Parathyroid adenoma (tissue), 2 donors: ENCODE results near the gene SLC1A2.

Experiments used
- H2AFZ ChIP-seq: fragments of 300-600 bp; sonication (generic); one replicate; pipeline ENCODE4 v1.7.0; 2017; ENCODE audit warnings: antibody characterized with exemption, mild to moderate bottlenecking
- H3K27ac ChIP-seq: fragments of 300-600 bp; sonication (generic); one replicate; pipeline ENCODE4 v1.7.0; 2017
- H3K27me3 ChIP-seq: fragments of 300-600 bp; sonication (generic); one replicate; pipeline ENCODE4 v1.7.0; 2017; ENCODE audit warnings: low read length; ENCODE audit not compliant: control insufficient read depth, insufficient read depth
- H3K36me3 ChIP-seq: fragments of 300-600 bp; sonication (generic); one replicate; pipeline ENCODE4 v1.7.0; 2017; ENCODE audit warnings: low read length; ENCODE audit not compliant: control insufficient read depth, insufficient read depth
- H3K4me1 ChIP-seq: fragments of 300-600 bp; sonication (generic); one replicate; pipeline ENCODE4 v1.7.0; 2017; ENCODE audit warnings: control low read depth
- H3K4me2 ChIP-seq: fragments of 300-600 bp; sonication (generic); one replicate; pipeline ENCODE4 v1.7.0; 2017; ENCODE audit warnings: low read length
- H3K4me3 ChIP-seq: fragments of 300-600 bp; sonication (generic); one replicate; pipeline ENCODE4 v1.7.0; 2017; ENCODE audit warnings: low read depth, low read length
- H3K79me2 ChIP-seq: fragments of 300-600 bp; sonication (generic); one replicate; pipeline ENCODE4 v1.7.0; 2017; ENCODE audit warnings: control low read depth
- H3K9ac ChIP-seq: fragments of 300-600 bp; sonication (generic); one replicate; pipeline ENCODE4 v1.7.0; 2017; ENCODE audit warnings: mild to moderate bottlenecking
- H3K9me3 ChIP-seq: fragments of 300-600 bp; sonication (generic); one replicate; pipeline ENCODE4 v1.7.0; 2017; ENCODE audit warnings: low read length; ENCODE audit not compliant: control insufficient read depth
- TF ChIP-seq, protein P1 (sequence below): fragments of 300-600 bp; sonication (generic); IDR thresholded peaks from one replicate; pipeline ENCODE4 v1.7.0; 2017; ENCODE audit warnings: antibody characterized with exemption, mild to moderate bottlenecking
- donor health status: primary hyperparathyroidism.

SLC1A2 gene

GRCh38 chr11:35348898-35349687 is 70.3 kb downstream of the SLC1A2 start:
- H3K27me3 ChIP-seq, result no peaks in the 10 kb centered on the region
- no peaks in the 10 kb centered on the region for H3K36me3 ChIP-seq
- H3K79me2 ChIP-seq, result no peaks in the 10 kb centered on the region
- H2AFZ ChIP-seq, result no peak overlapping the region
- H3K4me3 ChIP-seq, result no peak overlapping the region
- H3K9me3 ChIP-seq, result no peaks in the 10 kb centered on the region
- no peak overlapping the region for H3K27ac ChIP-seq
- H3K4me1 ChIP-seq, result no peaks in the 10 kb centered on the region
- no peak overlapping the region for H3K4me2 ChIP-seq
- TF ChIP-seq, protein P1, sequence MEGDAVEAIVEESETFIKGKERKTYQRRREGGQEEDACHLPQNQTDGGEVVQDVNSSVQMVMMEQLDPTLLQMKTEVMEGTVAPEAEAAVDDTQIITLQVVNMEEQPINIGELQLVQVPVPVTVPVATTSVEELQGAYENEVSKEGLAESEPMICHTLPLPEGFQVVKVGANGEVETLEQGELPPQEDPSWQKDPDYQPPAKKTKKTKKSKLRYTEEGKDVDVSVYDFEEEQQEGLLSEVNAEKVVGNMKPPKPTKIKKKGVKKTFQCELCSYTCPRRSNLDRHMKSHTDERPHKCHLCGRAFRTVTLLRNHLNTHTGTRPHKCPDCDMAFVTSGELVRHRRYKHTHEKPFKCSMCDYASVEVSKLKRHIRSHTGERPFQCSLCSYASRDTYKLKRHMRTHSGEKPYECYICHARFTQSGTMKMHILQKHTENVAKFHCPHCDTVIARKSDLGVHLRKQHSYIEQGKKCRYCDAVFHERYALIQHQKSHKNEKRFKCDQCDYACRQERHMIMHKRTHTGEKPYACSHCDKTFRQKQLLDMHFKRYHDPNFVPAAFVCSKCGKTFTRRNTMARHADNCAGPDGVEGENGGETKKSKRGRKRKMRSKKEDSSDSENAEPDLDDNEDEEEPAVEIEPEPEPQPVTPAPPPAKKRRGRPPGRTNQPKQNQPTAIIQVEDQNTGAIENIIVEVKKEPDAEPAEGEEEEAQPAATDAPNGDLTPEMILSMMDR, result no peak
- no peak overlapping the region for H3K9ac ChIP-seq

DNA sequence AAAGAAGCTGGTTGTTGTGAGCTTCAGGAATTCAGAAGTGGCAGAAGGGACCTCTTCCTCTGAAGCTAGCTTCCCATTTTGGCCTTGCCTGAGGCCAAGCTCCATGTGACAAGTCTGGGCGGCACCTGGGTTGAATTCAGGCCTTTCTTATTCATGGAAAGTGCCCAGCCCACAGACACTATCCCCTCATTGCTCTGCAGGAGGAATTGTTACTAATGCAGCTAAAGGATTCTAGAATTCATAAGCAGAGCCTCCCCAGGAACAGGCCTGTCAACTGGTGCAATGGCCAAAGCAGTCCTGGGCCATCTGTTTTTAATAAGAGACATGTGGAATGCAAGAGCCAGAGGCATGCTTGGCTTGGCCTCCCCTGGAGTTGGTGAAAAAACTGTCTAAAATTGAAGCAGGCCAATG is 71.4 kb downstream of the SLC1A2 start:
- Histone ChIP-seq H3K4me3 (no peak overlapping the region), H3K9ac (no peak overlapping the region), H3K9me3 (no peaks in the 10 kb centered on the region), H3K79me2 (no peaks in the 10 kb centered on the region), H3K27me3 (no peaks in the 10 kb centered on the region), H2AFZ (no peak overlapping the region), H3K4me1 (no peaks in the 10 kb centered on the region), H3K4me2 (no peak overlapping the region), H3K36me3 (no peaks in the 10 kb centered on the region), H3K27ac (no peak overlapping the region)
- TF ChIP-seq, protein P1, result no peak

DNA sequence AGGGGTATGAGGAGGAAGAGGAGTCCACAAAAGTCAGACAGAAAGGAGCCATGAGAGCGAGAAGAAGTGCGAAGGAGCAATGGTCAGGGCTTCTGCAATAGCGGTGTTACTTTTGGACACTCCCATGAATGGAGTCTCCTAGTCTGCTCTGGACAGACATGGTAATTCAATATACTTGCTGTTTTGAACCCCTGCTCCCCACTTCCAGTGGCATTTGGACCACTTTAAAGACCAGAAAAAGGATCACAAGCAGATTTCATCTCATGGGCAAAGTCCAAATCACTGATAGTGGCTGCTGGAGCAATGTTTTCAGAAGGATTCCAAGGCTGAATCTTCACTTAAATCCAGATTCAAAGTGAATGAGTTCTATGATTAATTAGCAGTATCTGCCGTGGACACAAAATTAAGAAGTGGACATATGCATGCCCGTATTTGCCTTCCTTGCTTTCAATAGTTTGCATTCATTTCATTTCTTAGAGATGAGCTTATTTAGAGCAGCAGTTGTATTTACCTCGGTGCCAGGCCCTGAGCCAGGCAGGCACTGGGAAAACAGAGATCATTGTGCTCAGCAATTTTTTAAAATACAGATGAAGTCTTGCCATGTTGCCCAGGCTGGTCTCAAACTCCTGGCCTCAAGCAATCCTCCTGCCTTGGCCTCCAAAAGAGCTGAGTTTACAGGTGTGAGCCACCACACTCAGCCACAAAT is 72.0 kb downstream of the SLC1A2 start:
- no peak overlapping the region for H3K27ac ChIP-seq
- H3K4me1 ChIP-seq, result no peaks in the 10 kb centered on the region
- no peak overlapping the region for H2AFZ ChIP-seq
- H3K4me3 ChIP-seq, result no peak overlapping the region
- no peaks in the 10 kb centered on the region for H3K27me3 ChIP-seq
- H3K9me3 ChIP-seq, result no peaks in the 10 kb centered on the region
- no peak overlapping the region for H3K9ac ChIP-seq
- no peaks in the 10 kb centered on the region for H3K79me2 ChIP-seq
- TF ChIP-seq, protein P1, result no peak
- no peak overlapping the region for H3K4me2 ChIP-seq
- no peaks in the 10 kb centered on the region for H3K36me3 ChIP-seq

GRCh38 chr11:35346472-35347156 is 72.7 kb downstream of the SLC1A2 start:
- TF ChIP-seq, protein P1, result no peak
- H2AFZ ChIP-seq, result no peak overlapping the region

More at GRCh38 chr11:35346472-35347156, 72.7 kb downstream of the SLC1A2 start:
- H3K79me2 ChIP-seq, result no peaks in the 10 kb centered on the region
- H3K4me3 ChIP-seq, result no peak overlapping the region
- no peaks in the 10 kb centered on the region for H3K4me1 ChIP-seq
- H3K9me3 ChIP-seq, result no peaks in the 10 kb centered on the region
- no peaks in the 10 kb centered on the region for H3K36me3 ChIP-seq
- no peak overlapping the region for H3K4me2 ChIP-seq
- no peak overlapping the region for H3K9ac ChIP-seq
- H3K27ac ChIP-seq, result no peak overlapping the region
- no peaks in the 10 kb centered on the region for H3K27me3 ChIP-seq
